Astrocyte (in vitro differentiated cells and primary cell): Measurements from ENCODE around the gene OR5C1.

Source experiments
- EZH2 ChIP-seq: IDR thresholded peaks from 2 replicates; pipeline ENCODE4 v1.6.1; 2012; ENCODE audit warnings: mild to moderate bottlenecking, low read length, inconsistent platforms; ENCODE audit not compliant: insufficient read depth
- TF ChIP-seq, protein P1 (sequence below): IDR thresholded peaks from 2 replicates; pipeline ENCODE4 v1.5.1; 2011; ENCODE audit warnings: low read depth, mild to moderate bottlenecking, inconsistent platforms, low read length, moderate library complexity; ENCODE audit not compliant: insufficient read depth

DNA sequence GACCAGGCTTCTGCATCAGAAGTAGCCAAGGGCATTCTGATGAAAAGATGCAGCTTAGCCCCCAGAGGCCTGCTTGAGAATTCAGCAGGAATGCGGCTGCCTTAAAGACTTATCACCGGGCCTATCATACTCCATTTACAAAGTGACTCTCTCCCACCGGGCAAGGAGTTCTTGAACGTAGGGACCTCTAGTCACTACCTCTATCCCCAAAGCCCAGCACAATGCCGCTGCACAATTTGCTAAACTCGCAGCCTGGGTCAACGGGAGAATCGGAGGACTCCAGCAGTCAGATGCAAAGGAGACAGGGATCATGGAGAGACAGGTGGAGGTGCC, 39.0 kb downstream of the OR5C1 start:
- TF ChIP-seq, protein P1, sequence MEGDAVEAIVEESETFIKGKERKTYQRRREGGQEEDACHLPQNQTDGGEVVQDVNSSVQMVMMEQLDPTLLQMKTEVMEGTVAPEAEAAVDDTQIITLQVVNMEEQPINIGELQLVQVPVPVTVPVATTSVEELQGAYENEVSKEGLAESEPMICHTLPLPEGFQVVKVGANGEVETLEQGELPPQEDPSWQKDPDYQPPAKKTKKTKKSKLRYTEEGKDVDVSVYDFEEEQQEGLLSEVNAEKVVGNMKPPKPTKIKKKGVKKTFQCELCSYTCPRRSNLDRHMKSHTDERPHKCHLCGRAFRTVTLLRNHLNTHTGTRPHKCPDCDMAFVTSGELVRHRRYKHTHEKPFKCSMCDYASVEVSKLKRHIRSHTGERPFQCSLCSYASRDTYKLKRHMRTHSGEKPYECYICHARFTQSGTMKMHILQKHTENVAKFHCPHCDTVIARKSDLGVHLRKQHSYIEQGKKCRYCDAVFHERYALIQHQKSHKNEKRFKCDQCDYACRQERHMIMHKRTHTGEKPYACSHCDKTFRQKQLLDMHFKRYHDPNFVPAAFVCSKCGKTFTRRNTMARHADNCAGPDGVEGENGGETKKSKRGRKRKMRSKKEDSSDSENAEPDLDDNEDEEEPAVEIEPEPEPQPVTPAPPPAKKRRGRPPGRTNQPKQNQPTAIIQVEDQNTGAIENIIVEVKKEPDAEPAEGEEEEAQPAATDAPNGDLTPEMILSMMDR = no peak
- TF ChIP-seq EZH2 = no peak
